Ishikawa (cell line): Measurements from ENCODE around the gene RAI14.

Experiments
- CEBPB ChIP-seq: IDR thresholded peaks from 2 replicates; pipeline ENCODE4 v1.6.1; 2012
- EP300 ChIP-seq: IDR thresholded peaks from 2 replicates; pipeline ENCODE4 v1.6.1; 2012; ENCODE audit warnings: borderline replicate concordance
- FOXM1 ChIP-seq: IDR thresholded peaks from 2 replicates; pipeline ENCODE4 v1.6.1; 2012; ENCODE audit warnings: low read depth, borderline replicate concordance
- NFIC ChIP-seq: IDR thresholded peaks from 2 replicates; pipeline ENCODE4 v1.6.1; 2012
- RAD21 ChIP-seq: IDR thresholded peaks from 2 replicates; pipeline ENCODE4 v1.6.1; 2012; ENCODE audit warnings: low read depth
- REST ChIP-seq: IDR thresholded peaks from 2 replicates; pipeline ENCODE4 v1.6.1; 2012; ENCODE audit warnings: low read depth, mild to moderate bottlenecking
- TAF1 ChIP-seq: IDR thresholded peaks from 2 replicates; pipeline ENCODE4 v1.6.1; 2012; ENCODE audit warnings: low read depth, mild to moderate bottlenecking
- TCF12 ChIP-seq: IDR thresholded peaks from 2 replicates; pipeline ENCODE4 v1.6.1; 2012; ENCODE audit warnings: low read depth
- TEAD4 ChIP-seq: IDR thresholded peaks from 2 replicates; pipeline ENCODE4 v1.6.1; 2012
- YY1 ChIP-seq: IDR thresholded peaks from 2 replicates; pipeline ENCODE4 v1.6.1; 2012; ENCODE audit warnings: low read depth
- ZBTB7A ChIP-seq: IDR thresholded peaks from 2 replicates; pipeline ENCODE4 v1.6.1; 2012; ENCODE audit warnings: low read depth

GRCh38 chr5:34843497-34843896 is 187.4 kb downstream of the RAI14 start:
- TF ChIP-seq RAD21 = no peak
- no peak for TF ChIP-seq EP300
- TF ChIP-seq YY1 = no peak
- TF ChIP-seq REST = no peak
- no peak for TF ChIP-seq TAF1
- TF ChIP-seq TCF12 = no peak
- TF ChIP-seq FOXM1 = no peak
- no peak for TF ChIP-seq TEAD4
- no peak for TF ChIP-seq ZBTB7A
- TF ChIP-seq CEBPB = no peak
- TF ChIP-seq NFIC = no peak
